Liver (tissue), 3 donors: ENCODE data around the gene WNT8A.

Experiments
- CTCF ChIP-seq: fragments of 150-350 bp; IDR thresholded peaks from 2 replicates; pipeline ENCODE4 v1.5.1; 2017; ENCODE audit warnings: improper control_type of control experiment, low read depth, low read length; ENCODE audit not compliant: missing input control
- EGR1 ChIP-seq, 2 donors: IDR thresholded peaks; 2 replicates each; pipeline ENCODE4 v1.6.1; 2016 to 2018; ENCODE audit warnings: antibody characterized with exemption in 2 of 2, low read depth in 2 of 2
- JUND ChIP-seq, 2 donors: IDR thresholded peaks; 2 replicates each; pipeline ENCODE4 v1.6.1; 2016; ENCODE audit warnings: antibody characterized with exemption in 2 of 2
- NR2F2 ChIP-seq: IDR thresholded peaks from 2 replicates; pipeline ENCODE4 v1.6.1; 2016; ENCODE audit warnings: antibody characterized with exemption
- REST ChIP-seq: IDR thresholded peaks from 2 replicates; pipeline ENCODE4 v1.6.1; 2016; ENCODE audit warnings: antibody characterized with exemption, mild to moderate bottlenecking
- RXRA ChIP-seq, 2 donors: IDR thresholded peaks; 2 replicates each; pipeline ENCODE4 v1.6.1; 2017 to 2018; ENCODE audit warnings: antibody characterized with exemption in 2 of 2, mild to moderate bottlenecking in 1 of 2
- TAF1 ChIP-seq: conservative IDR thresholded peaks from 2 replicates; pipeline ENCODE4 v1.6.1; 2016; ENCODE audit warnings: antibody characterized with exemption, mild to moderate bottlenecking
- TF ChIP-seq, protein P1 (sequence below): IDR thresholded peaks from 2 replicates; pipeline ENCODE4 v1.6.1; 2016; ENCODE audit warnings: antibody characterized with exemption
- donor health status: healthy.
- donor health status: healthy.

GRCh38 chr5:138054847-138055558 is 28.8 kb upstream of the WNT8A start:
- TF ChIP-seq CTCF (no peak), TAF1 (no peak), REST (no peak), RXRA (IDR thresholded peaks at IDR 0.05) (no peak), JUND (IDR thresholded peaks at IDR 0.05) (no peak), NR2F2 (no peak), EGR1 (IDR thresholded peaks at IDR 0.05; ENCODE audit: low read depth in 2 of 2) (no peak)
- TF ChIP-seq, protein P1, sequence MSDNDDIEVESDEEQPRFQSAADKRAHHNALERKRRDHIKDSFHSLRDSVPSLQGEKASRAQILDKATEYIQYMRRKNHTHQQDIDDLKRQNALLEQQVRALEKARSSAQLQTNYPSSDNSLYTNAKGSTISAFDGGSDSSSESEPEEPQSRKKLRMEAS, result no peak
